Activated CD8-positive, alpha-beta memory T cell treated with anti-CD3 and anti-CD28 coated beads for 1 hour (primary cell): ENCODE measurements around the gene SPPL2A.
"Not testable (repeated sequence)": the region's sequence is repeated elsewhere in the genome, so short reads cannot be mapped to it uniquely, and the experiment has no call there.

Experiments used
- DNase-seq, 2 donors: peaks; one replicate each; pipeline ENCODE4 v3.0.0-alpha.2; 2020; ENCODE audit warnings: low read depth in 1 of 2; ENCODE audit errors: extremely low read depth in 1 of 2

The SPPL2A gene

GRCh38 chr15:50773389-50773788 is 7.9 kb upstream of the SPPL2A start:
- no peak for DNase-seq

GRCh38 chr15:50767332-50767861 is 1.9 kb upstream of the SPPL2A start:
- no peak for DNase-seq

DNA sequence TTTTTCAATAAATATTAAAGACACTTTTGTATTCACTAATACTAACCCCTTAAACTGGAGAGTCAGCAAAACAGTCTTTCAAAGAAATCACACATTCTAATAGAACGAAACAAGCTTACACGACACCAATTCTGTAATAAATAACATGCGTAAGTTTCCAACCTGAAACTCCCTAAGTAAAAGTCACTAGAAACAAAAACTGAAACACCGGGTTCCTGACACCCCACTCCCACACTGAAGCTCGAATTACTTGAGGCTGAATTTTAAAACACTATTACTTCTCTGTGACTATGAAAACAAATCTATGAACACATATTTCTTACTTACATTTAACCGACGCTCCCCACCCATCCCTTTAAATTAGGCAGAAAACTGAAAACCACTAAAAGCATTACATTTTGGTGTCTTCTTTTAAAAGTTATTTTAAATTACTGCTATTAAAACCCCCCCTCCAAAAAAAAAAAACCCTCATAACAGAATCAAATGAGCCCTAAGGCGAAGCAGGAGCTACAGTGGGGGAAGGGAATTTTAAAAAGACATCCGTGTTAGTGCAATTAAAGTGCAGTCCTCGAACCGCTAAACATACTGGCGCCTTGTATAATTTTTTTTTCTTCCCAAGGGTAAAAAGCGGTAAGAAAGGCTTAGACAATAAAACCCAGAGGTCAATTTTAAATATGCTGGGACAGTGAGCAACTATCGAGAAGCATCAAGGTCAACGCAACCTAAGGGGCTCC is 878 bp downstream of the SPPL2A start:
- no peak for DNase-seq

- DNase-seq: no peak
Measured at GRCh38 chr15:50758712-50759205, 6.7 kb downstream of the SPPL2A start.

- DNase-seq: no peak
Measured at GRCh38 chr15:50753463-50753862, 12.0 kb downstream of the SPPL2A start.

DNA sequence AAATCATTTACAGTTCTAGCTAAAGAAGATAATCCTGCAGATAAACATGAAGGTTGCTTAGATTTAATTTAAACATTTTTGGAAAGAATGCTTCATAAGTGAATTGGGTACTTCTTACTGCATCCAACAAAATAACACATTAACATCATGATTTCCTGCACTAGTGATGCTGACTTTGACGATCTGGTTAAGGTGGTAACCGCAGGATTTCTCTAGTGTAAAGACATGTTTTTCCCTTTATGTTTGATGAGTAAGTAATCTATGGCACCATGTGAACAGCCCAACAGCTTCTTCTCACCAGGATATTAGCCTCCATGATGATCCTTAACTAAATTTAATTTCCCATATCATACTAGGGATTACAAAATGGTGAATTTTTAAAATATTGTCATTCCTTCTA is 14.1 kb downstream of the SPPL2A start:
- no peak for DNase-seq

DNA sequence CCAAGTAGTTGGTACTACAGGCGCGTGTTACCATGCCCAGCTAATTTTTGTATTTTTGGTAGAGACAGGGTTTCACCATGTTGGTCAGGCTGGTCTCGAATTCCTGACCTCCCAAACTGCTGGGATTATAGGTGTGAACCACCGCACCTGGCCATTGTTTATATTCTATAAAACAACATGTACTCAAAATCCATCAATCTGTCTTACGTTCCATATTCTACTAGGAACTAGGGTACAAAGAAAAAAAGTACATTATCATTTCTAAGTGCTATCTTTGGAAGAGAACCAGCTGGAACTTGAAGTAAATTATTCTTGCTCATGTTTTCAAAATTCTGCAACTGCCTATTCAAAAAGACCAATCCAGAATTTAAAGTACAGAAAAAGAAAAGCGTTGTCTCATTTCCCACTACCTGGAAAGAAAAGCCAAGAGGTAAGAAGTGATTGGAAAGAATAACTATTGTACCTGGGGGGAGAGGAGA is 15.2 kb downstream of the SPPL2A start:
- no peak for DNase-seq

DNA sequence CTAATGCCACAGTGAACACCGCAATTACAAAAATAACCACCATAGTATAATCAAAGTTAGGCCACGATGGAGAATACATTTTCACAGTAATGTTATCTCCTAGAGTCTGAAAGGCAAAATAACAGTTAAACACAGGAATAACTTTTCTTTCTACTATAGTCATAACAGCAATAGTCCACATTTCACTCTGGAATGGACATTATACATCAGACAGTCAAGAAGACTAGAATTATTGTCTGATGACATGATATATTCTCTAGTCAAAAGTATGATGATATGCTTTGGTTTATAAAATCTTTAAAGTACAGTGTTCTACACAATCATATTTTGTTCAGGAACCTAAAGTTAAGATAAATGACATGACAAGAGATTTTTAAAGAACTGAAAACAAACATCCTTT is 18.0 kb downstream of the SPPL2A start:
- DNase-seq: no peak

DNA sequence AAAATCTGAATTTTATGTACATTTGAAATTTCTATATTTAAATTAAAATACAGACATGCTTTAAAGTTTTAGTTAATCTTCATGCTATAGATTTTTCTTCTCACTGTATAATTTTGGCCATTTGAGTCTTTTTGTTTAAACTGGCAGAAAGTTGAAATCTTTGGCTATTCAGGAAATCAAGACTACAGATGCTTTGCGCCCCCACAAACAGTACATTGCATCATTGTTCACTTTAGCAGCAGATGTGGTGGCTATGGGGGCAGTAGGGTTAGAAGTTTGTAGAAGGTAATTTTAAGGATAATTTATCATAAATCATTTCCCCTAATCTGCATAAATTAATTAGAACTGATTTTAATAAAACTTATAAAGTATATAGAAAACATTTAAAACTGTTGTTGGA is 20.9 kb downstream of the SPPL2A start:
- no peak for DNase-seq

GRCh38 chr15:50740955-50741354 is 24.6 kb downstream of the SPPL2A start:
- DNase-seq: no peak

DNA sequence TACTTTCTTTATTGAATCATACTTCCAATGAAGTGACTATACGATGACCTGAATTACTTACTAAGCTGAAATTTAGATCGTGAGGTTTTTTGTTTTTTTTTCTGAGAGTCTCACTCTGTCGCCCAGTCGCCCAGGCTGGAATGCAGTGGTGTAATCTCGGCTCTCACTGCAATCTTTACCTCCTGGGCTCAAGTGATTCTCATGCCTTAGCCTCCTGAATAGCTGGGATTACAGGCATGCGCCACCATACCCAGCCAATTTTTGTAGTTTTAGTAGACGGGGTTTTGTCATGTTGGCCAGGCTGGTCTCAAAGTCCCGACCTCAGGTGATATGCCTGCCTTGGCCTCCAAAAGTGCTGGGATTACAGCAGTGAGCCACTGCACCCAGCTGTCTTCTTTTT is 28.7 kb downstream of the SPPL2A start:
- DNase-seq: no peak

DNA sequence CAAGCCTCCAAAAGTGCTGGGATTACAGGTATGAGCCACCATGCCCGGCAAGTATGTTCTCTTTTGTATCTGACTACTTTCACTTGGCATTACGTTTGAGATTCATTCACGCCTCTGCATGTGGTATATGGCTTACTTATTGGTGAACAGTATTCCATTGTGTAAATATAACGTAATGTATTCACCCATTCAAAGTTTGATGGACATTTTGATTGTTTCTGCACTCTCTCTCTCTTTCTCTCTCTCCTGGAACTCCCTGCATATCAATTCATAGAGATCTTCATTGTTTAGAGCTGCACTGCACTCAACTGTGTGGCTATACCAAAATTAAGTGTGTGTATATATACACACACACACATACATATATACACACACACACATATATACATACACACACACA is 30.4 kb downstream of the SPPL2A start:
- DNase-seq: no peak

DNA sequence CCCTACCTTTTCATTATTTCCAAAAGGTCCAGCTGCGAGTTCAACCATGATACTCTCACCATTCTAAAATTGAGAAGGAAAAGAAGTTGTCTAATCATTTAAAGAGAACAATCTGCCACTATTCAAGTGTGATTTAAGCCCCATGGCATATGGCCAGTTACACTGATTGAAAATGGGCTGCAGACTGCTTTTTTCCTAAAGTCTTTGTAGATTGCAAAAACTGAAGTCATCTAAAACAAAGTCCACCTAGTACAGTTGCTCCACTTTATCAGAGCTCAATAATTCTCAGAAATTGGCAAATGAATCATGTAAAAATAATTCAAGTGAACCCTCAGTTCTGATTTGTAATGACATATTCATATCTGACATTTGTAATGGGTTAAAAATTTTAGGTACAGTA is 39.2 kb downstream of the SPPL2A start:
- DNase-seq: no peak

GRCh38 chr15:50718700-50719125 is 46.8 kb downstream of the SPPL2A start:
- no peak for DNase-seq

DNA sequence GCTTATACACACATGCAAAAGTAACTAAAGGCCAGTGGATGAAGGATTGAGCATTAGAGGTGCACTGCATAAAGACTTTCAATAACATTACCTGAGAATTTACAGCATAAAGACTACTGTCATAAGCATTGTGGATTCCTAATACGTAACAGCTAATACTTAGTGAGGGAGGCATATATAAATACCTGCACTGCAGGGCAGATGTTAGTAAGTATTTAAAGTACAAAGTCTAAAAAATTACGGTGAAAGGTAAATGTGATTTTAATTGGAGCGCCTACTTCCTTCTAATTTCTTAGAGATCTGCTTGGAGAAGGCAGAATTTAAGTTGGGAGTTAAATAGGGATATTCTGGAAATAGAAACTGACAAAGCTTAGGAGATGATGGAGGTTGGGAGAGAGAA is 53.5 kb downstream of the SPPL2A start:
- no peak for DNase-seq

GRCh38 chr15:50710585-50710984 is 54.9 kb downstream of the SPPL2A start:
- DNase-seq: no peak

- DNase-seq: no peak
Measured at GRCh38 chr15:50707878-50708427, 57.6 kb downstream of the SPPL2A start.

DNA sequence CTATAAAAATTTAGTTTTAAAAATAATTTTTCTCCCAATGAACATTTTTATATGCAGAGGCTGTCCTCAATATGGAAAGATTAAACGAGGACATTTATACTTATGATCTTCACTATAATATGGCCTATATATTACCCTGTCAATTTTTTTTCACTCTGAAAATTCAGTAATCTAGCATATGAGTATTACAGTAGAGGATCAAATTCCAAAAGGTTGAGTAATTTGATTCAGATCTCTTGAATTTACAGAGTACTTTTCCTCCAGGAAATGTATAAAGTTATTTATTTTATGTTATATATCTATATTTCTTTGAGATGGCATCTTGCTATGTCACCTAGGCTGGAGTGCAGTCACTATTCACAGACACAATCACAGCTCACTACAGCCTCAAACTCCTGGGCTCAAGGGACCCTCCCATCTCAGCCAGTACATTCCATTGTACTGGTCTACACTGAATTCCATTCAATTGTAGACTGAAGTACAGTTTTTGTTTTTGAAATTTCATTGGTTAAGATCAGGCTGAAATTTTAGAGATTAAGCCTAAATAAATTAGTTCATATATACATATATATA is 62.7 kb downstream of the SPPL2A start:
- no peak for DNase-seq

DNA sequence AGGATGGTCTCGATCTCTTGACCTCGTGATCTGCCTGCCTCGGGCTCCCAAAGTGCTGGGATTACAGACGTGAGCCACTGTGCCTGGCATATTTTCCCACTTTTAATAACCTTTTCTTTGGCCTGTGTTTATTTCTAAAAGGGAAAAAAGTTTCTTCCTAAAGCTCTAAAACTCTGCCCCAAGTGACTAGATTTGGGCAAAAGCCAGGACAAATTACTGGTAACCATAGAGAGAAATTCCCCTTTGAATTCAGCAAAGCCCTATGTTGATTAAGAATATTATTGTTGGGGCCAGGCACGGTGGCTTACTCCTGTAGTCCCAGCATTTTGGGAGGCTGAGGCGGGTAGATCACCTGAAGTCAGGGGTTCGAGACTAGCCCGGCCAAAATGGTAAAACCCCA is 67.4 kb downstream of the SPPL2A start:
- DNase-seq: no peak

DNA sequence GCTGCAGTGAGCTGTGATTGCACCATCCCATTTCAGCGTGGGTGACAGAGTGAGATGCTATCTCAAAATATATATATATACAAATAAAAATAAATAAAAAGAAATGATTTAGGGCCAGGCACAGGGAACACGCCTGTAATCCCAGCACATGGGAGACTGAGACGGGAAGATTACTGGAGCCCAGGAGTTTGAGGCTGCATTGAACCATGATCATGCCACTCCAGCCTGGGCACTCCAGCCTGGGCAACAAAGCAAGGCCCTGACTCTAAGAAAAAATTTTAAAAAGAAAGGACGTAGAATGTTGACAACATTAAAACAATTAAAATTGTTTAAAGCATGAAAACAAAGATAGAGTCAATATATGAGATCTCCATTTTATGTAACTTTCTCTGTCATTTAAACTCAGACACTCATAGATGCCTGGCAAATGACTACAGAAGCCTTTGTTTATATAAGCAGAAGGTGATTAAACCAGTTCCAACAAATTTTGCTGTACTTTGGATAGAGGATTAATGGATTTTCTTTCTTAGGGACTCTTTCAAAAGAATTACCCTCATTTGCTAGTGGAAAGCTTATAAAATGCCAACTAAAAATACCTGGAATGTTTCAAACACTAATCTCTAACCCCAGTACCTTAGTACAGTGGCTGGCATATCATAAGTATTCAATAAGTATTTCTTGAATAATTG is 68.3 kb downstream of the SPPL2A start:
- DNase-seq: no peak

GRCh38 chr15:50694634-50695165 is 70.8 kb downstream of the SPPL2A start:
- not testable (repeated sequence) for DNase-seq
